Testis (tissue), 2 donors: ENCODE data around the gene HIGD2A.
"Not testable (repeated sequence)": the region's sequence is repeated elsewhere in the genome, so short reads cannot be mapped to it uniquely, and the experiment has no call there.

ENCODE experiments used
- POLR2A ChIP-seq: fragments of 450-650 bp; IDR thresholded peaks from one replicate; pipeline ENCODE4 v1.6.1; 2017; ENCODE audit warnings: antibody characterized with exemption, mild to moderate bottlenecking, moderate library complexity
- TF ChIP-seq, protein P1 (sequence below), 3 experiments: fragments of 450-650 bp in 2 of 3; fragments of 200-600 bp in 1 of 3; sonication (generic) in 1 of 3; IDR thresholded peaks; one replicate each; pipeline ENCODE4 v1.5.1; 2016 to 2019; ENCODE audit warnings: antibody characterized with exemption in 3 of 3, mild to moderate bottlenecking in 2 of 3, moderate library complexity in 1 of 3

GRCh38 chr5:176408252-176408573 lies 19.7 kb downstream of the HIGD2A start:
- TF ChIP-seq, protein P1, sequence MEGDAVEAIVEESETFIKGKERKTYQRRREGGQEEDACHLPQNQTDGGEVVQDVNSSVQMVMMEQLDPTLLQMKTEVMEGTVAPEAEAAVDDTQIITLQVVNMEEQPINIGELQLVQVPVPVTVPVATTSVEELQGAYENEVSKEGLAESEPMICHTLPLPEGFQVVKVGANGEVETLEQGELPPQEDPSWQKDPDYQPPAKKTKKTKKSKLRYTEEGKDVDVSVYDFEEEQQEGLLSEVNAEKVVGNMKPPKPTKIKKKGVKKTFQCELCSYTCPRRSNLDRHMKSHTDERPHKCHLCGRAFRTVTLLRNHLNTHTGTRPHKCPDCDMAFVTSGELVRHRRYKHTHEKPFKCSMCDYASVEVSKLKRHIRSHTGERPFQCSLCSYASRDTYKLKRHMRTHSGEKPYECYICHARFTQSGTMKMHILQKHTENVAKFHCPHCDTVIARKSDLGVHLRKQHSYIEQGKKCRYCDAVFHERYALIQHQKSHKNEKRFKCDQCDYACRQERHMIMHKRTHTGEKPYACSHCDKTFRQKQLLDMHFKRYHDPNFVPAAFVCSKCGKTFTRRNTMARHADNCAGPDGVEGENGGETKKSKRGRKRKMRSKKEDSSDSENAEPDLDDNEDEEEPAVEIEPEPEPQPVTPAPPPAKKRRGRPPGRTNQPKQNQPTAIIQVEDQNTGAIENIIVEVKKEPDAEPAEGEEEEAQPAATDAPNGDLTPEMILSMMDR (IDR thresholded peaks at IDR 0.05): not testable (repeated sequence)
- not testable (repeated sequence) for TF ChIP-seq POLR2A
